ENCODE data around the gene GALNT2.
A peak's percentile ranks its signal among the peaks of the same experiment; 100 is the strongest.

The GALNT2 gene

DNA sequence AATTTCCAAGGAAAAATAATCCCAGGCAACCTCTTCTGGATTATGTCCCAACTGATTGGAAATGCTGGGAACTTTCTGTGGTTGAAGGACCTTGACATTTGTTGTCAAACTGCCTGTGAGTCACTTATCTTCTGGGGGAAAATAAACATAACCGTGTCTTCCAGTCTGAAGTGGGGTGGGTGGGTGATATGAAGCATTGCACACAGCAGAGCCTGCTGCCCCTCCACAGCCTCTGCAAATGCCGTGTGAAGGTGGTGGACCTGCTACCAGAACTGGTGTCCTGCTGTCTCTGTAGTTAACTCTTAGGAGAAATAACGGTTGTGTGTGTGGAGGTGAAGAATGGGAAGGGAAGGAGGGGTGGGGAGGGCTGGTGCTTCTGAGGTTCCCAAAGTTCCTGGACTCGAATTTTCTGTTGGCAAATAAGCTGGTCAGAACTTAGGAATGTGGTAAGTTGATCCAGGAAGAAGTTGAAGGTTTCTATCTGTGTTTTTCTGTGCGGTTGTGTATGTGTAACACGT is 23.2 kb downstream of the GALNT2 start:
- no peak for TF ChIP-seq POLR2AphosphoS5 (IDR thresholded peaks at IDR 0.05; ENCODE audit: low read depth, low read length)
- TF ChIP-seq, protein P1, sequence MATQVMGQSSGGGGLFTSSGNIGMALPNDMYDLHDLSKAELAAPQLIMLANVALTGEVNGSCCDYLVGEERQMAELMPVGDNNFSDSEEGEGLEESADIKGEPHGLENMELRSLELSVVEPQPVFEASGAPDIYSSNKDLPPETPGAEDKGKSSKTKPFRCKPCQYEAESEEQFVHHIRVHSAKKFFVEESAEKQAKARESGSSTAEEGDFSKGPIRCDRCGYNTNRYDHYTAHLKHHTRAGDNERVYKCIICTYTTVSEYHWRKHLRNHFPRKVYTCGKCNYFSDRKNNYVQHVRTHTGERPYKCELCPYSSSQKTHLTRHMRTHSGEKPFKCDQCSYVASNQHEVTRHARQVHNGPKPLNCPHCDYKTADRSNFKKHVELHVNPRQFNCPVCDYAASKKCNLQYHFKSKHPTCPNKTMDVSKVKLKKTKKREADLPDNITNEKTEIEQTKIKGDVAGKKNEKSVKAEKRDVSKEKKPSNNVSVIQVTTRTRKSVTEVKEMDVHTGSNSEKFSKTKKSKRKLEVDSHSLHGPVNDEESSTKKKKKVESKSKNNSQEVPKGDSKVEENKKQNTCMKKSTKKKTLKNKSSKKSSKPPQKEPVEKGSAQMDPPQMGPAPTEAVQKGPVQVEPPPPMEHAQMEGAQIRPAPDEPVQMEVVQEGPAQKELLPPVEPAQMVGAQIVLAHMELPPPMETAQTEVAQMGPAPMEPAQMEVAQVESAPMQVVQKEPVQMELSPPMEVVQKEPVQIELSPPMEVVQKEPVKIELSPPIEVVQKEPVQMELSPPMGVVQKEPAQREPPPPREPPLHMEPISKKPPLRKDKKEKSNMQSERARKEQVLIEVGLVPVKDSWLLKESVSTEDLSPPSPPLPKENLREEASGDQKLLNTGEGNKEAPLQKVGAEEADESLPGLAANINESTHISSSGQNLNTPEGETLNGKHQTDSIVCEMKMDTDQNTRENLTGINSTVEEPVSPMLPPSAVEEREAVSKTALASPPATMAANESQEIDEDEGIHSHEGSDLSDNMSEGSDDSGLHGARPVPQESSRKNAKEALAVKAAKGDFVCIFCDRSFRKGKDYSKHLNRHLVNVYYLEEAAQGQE (IDR thresholded peaks at IDR 0.05; ENCODE audit: insufficient read depth in 1 of 2, low read depth in 2 of 2, low read length in 2 of 2): no peak
- TF ChIP-seq TAF1 (IDR thresholded peaks at IDR 0.05; ENCODE audit: borderline replicate concordance, insufficient read depth, low read length): no peak
- no peak for TF ChIP-seq SIN3A (IDR thresholded peaks at IDR 0.05; ENCODE audit: borderline replicate concordance, insufficient read depth, low read length)
- TF ChIP-seq FOXP2 (optimal IDR thresholded peaks at IDR 0.05; ENCODE audit: borderline replicate concordance, extremely low read depth, extremely low read length, insufficient read depth): no peak

DNA sequence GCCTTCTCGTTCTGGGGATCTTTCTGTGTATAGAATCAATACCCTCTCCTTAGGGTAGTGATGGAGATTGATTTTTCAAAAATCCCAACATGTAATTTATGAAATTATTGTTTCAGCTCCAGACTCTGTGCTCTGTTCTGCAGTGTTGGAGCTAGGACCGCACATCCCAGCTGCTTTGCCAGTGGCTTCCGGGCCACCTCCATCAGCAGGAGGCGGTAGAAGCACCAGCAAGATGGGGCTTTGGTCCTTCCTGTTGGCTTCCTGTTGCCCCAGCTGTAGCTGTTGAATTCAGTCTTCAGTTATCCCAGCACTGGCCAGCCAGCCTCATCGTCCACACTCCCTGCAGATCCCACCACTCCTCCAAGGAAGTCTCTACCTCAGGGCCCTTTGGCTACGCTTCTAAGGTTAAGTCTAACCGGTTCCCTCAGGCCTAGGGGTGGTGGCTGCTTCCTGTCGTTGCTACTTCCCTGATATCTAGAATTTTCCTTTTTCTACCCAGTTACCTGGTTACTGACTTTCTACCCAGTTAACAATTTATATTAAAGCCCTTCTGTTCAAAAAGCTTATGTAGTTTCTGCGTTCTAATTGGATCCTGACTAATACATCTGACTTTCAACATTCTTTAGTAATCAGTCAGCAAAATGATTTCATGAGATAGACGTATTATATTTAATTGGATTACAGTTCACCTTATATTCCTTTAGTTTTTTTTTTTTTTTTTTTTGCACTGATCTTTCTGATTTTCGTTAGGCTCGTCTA is 24.6 kb downstream of the GALNT2 start:
- TF ChIP-seq POLR2AphosphoS5 (IDR thresholded peaks at IDR 0.05; ENCODE audit: low read depth, low read length): no peak
- peak; percentile 24 for TF ChIP-seq FOXP2 (optimal IDR thresholded peaks at IDR 0.05; ENCODE audit: borderline replicate concordance, extremely low read depth, extremely low read length, insufficient read depth)

DNA sequence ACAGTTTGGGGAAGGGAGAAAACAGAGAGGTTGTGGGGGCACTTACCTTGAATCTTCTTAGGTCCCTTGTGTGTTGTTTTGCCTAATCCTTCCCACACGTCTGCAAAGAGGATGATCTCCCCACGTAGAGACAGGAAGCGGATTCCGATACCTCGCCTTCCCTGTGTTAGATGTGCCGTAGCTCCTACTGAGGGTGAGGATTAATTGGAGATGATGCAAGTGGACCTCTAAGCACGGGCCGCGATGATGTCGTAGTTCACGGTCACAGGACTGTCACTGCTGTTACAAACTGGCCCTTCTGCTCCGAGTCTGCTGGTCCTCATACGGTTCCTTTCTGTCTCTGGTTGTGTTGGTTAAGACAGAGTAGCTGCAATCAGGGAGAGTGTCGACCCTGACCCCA is 27.7 kb downstream of the GALNT2 start:
- TF ChIP-seq POLR2AphosphoS5 (IDR thresholded peaks at IDR 0.05; ENCODE audit: low read depth, low read length) (no peak), FOXP2 (optimal IDR thresholded peaks at IDR 0.05; ENCODE audit: borderline replicate concordance, extremely low read depth, extremely low read length, insufficient read depth) (no peak), SIN3A (IDR thresholded peaks at IDR 0.05; ENCODE audit: borderline replicate concordance, insufficient read depth, low read length) (no peak), TAF1 (IDR thresholded peaks at IDR 0.05; ENCODE audit: borderline replicate concordance, insufficient read depth, low read length) (no peak)
- TF ChIP-seq, protein P1 (IDR thresholded peaks at IDR 0.05; ENCODE audit: insufficient read depth in 1 of 2, low read depth in 2 of 2, low read length in 2 of 2): no peak

DNA sequence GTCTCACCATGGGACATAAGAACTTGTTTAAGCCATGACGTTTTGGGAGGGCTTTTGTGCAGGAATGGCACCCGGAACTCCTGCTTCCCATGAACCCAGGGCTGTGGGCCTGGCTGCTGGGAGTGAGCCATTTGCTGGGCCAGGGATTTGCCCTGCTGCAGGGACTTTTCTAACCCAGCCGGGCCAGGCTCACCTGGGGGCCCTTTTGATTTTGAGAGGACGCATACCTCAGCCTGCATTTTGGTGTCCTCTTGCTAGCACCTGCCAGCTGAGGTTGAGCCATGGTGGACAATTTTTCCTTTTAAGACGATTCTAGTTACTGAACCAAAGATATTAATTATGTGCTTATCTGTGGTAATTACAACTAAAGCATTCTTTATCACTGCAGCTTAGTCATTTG is 28.9 kb downstream of the GALNT2 start:
- TF ChIP-seq FOXP2 (optimal IDR thresholded peaks at IDR 0.05; ENCODE audit: borderline replicate concordance, extremely low read depth, extremely low read length, insufficient read depth) (no peak), TAF1 (IDR thresholded peaks at IDR 0.05; ENCODE audit: borderline replicate concordance, insufficient read depth, low read length) (no peak), SIN3A (IDR thresholded peaks at IDR 0.05; ENCODE audit: borderline replicate concordance, insufficient read depth, low read length) (no peak)
- TF ChIP-seq, protein P1 (IDR thresholded peaks at IDR 0.05; ENCODE audit: insufficient read depth in 1 of 2, low read depth in 2 of 2, low read length in 2 of 2): no peak

DNA sequence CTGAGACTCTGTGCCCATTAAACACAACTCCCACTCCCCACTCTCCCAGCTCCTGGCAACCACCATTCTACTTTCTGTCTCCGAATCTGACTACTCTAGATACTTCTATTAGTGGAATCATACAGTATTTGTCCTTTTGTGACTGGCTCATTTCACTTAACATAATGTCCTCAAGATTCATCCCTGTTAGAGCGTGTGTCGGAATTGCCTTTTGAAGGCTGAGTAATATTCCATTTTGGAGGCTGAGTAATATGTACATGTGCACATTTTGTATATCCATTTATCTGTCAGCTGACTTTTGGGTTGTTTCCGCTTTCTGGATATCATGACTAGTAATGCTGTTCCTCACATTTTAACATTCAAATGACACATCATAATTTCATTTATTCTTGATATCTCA is 30.3 kb downstream of the GALNT2 start:
- TF ChIP-seq SIN3A (IDR thresholded peaks at IDR 0.05; ENCODE audit: borderline replicate concordance, insufficient read depth, low read length) (no peak), TAF1 (IDR thresholded peaks at IDR 0.05; ENCODE audit: borderline replicate concordance, insufficient read depth, low read length) (no peak), FOXP2 (optimal IDR thresholded peaks at IDR 0.05; ENCODE audit: borderline replicate concordance, extremely low read depth, extremely low read length, insufficient read depth) (no peak), POLR2AphosphoS5 (IDR thresholded peaks at IDR 0.05; ENCODE audit: low read depth, low read length) (no peak)
- TF ChIP-seq, protein P1 (IDR thresholded peaks at IDR 0.05; ENCODE audit: insufficient read depth in 1 of 2, low read depth in 2 of 2, low read length in 2 of 2): no peak
